Stimulated activated naive B cell treated with anti-CD40 and anti-IgM and Interleukin-4, amounts not matched to agents 10 μg/mL and 1 μg/mL and 100 μg/mL, for 72 hours (primary cell): ENCODE results near the gene NFE2L2.
"Not testable (repeated sequence)": the region's sequence is repeated elsewhere in the genome, so short reads cannot be mapped to it uniquely, and the experiment has no call there.

Source experiments
- ATAC-seq, 2 donors: fragments of 150-1000 bp; cut with Tn5 transposase; replicated peaks; 2 replicates each; pipeline ENCODE4 v1.10.0; 2021; ENCODE audit warnings: moderate library complexity in 1 of 2
- DNase-seq: peaks from one replicate; pipeline ENCODE4 v3.0.0; 2021
- H3K27ac Mint-ChIP-seq: one replicate; pipeline ENCODE4 v1.8.0; 2022; ENCODE audit warnings: mild to moderate bottlenecking, mixed read lengths
- H3K27me3 Mint-ChIP-seq, 2 donors: one replicate each; pipeline ENCODE4 v1.8.0; 2022; ENCODE audit warnings: mixed read lengths in 2 of 2
- H3K36me3 Mint-ChIP-seq, 2 donors: one replicate each; pipeline ENCODE4 v1.8.0; 2022; ENCODE audit warnings: mixed read lengths in 2 of 2, mild to moderate bottlenecking in 1 of 2
- H3K4me1 Mint-ChIP-seq, 2 donors: one replicate each; pipeline ENCODE4 v1.8.0; 2022; ENCODE audit warnings: mixed read lengths in 2 of 2, mild to moderate bottlenecking in 1 of 2
- H3K4me3 Mint-ChIP-seq, 2 donors: one replicate each; pipeline ENCODE4 v1.8.0; 2022; ENCODE audit warnings: mild to moderate bottlenecking in 2 of 2, mixed read lengths in 2 of 2, moderate library complexity in 1 of 2
- H3K9me3 Mint-ChIP-seq, 2 donors: one replicate each; pipeline ENCODE4 v1.8.0; 2022; ENCODE audit warnings: mixed read lengths in 2 of 2, mild to moderate bottlenecking in 1 of 2

NFE2L2 gene

GRCh38 chr2:177243073-177243472, 21.5 kb downstream of the NFE2L2 start:
- H3K4me1 Mint-ChIP-seq, result peaks cover 46 to 90% of the 10 kb centered on the region in 2 donors
- DNase-seq, result no peak
- no peaks in the 10 kb centered on the region for H3K9me3 Mint-ChIP-seq
- H3K27ac Mint-ChIP-seq, result peak overlapping the region; percentile 75
- H3K27me3 Mint-ChIP-seq, result no peaks in the 10 kb centered on the region
- H3K36me3 Mint-ChIP-seq, result peaks cover 11 to 45% of the 10 kb centered on the region in 2 donors
- ATAC-seq, result no peak
- no peak overlapping the region for H3K4me3 Mint-ChIP-seq

DNA sequence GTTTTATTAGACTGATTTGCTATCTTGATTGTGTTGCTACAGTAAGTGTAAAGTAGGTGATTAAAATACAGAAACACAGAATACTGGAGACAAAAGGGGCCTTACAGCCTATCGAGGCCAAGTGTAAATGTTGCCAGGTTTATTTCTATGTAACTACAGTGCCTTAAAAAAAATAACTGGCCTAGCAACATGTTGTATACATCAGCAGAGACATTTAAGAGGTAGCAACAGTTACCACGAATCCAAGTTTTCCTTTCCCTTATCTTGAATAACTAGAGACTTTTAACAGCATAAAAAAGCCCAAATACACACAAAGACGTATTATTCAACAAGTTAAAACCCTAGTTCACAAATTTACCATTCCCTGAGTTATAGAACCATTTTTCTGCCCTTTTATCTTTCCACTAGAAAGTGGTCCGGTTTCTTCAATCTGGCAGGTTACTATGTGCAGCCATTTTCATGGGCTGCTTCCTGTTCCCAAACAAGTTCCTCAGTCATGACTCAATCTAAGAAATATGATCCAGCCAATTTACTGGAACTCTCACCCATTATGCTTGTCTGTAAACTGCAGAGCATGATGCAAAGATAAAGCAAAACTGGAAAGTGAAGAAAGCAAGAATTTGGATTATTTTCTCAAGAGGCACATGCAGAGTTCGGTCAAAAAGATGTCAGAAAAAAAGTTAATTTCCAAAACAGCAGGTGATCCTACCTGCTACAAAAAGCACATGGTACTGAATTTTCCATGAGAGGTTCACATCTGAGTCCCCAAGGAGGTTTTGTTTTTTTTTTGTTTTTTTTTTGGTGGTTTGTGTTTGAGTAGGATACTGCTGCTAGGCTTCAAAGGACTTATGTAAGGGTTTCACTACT, 22.2 kb downstream of the NFE2L2 start:
- Mint-ChIP-seq H3K36me3 (peaks cover 11 to 45% of the 10 kb centered on the region in 2 donors), H3K27ac (peak overlapping the region; percentile 56), H3K27me3 (no peaks in the 10 kb centered on the region), H3K4me1 (peaks cover 48 to 89% of the 10 kb centered on the region in 2 donors), H3K4me3 (peak overlapping the region in 1 of 2 donors; percentile 25), H3K9me3 (no peaks in the 10 kb centered on the region)
- DNase-seq (no peak), ATAC-seq (no peak)

DNA sequence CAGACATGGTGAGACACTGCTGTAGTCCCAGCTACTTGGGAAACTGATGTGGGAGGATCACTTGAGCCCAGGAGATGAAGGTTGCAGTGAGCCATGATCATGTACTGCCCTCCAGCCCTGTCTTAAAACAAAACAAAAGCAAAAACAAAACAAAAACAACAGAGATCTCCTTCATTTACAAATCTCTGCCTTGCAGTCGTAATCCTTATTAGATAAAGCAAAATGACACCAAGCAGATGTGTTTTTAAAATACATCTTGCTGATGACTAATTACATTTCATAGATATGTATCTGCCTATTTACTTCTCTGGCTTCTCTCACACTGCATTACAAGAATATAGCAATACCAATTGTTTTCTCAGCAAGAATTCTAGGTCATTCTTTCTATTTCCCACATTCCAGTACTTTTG, 22.8 kb downstream of the NFE2L2 start:
- H3K4me1 Mint-ChIP-seq, result peaks cover 45 to 83% of the 10 kb centered on the region in 2 donors
- ATAC-seq (no peak), DNase-seq (no peak)
- H3K9me3 Mint-ChIP-seq, result no peaks in the 10 kb centered on the region
- H3K4me3 Mint-ChIP-seq, result no peak overlapping the region
- H3K27me3 Mint-ChIP-seq, result no peaks in the 10 kb centered on the region
- H3K27ac Mint-ChIP-seq, result peak overlapping the region; percentile 85
- peaks cover 11 to 45% of the 10 kb centered on the region in 2 donors for H3K36me3 Mint-ChIP-seq

DNA sequence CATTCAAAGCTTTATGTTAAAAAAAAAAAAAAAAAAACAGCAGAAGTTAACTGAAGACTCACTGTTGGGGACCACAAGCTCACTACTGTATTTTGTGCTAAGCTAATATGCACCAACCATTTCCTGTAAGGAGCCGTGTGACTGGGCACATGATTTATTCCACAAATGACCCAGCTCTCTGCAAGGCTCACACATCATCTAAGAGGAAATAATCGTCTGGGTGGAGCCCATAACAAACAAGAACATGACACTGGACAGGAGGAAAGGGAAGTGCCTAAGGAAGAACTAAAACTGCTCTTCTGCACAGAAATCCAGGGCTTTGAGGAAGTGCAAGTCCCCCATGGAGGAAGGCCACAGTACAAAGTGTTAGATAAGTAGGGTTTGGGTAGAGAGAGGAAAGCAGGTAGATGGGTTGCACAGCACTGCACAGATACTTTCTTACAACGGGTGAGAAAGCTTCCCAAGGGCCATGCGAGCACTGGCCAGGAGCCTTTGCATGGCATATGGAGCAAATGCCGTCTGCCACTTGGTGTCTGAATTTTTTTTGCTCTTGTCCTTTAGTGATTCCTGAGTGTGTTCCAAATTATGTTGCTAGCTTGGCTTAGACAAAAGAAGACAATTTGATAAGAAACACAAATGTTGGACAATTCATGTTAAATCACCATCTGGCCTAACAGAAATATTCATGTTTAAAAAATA, 24.4 kb downstream of the NFE2L2 start:
- Mint-ChIP-seq H3K9me3 (no peaks in the 10 kb centered on the region), H3K4me3 (peak overlapping the region; percentile 23 to 58), H3K27ac (peak overlapping the region; percentile 59), H3K36me3 (peaks cover 18 to 47% of the 10 kb centered on the region in 2 donors), H3K4me1 (peaks cover 41 to 78% of the 10 kb centered on the region in 2 donors), H3K27me3 (no peaks in the 10 kb centered on the region)
- DNase-seq, result peak; percentile 33
- ATAC-seq, result peak; percentile 93 to 95

DNA sequence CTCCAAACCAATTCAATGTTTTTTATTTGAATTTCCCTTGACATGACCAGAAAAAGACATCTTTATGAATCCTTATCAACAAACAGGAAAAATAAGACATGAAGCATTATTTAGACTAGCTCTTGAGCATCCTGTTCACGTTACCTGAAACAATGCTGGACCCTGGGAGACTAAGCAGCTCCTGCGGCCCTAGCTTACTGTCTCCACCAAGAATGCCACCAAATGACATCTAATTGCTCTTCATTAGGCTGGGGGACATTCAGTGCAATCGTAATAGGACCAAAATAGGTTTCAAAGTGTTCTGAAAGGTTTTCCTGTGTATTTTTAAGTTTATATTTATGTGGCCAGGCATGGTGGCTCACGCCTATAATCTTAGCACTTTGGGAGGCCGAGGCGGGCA, 25.5 kb downstream of the NFE2L2 start:
- Mint-ChIP-seq H3K4me1 (peaks cover 38 to 71% of the 10 kb centered on the region in 2 donors), H3K36me3 (peaks cover 21 to 47% of the 10 kb centered on the region in 2 donors), H3K27me3 (no peaks in the 10 kb centered on the region), H3K27ac (peak overlapping the region; percentile 3), H3K9me3 (no peaks in the 10 kb centered on the region), H3K4me3 (peak overlapping the region in 1 of 2 donors; percentile 30)
- no peak for ATAC-seq
- DNase-seq, result no peak

DNA sequence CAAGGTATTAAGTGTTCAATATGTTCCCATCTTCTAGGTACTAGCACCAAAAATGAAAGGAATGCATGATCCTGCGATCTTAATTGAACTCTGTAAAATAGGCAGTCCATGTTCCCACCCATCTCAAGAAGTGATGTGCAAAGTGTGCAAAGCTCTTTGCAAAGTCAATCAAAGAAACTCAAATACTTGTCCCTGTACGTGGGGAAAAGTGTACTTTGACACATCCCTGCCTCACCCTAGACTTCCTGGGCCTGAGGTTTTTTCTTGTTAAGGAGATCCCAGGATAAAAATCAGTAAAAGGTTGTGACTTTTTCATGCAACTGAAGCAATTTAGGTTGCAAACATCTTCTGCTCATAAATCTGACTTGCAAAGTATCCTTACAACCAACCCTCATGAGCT, 26.6 kb downstream of the NFE2L2 start:
- no peak for DNase-seq
- Mint-ChIP-seq H3K4me3 (no peak overlapping the region), H3K4me1 (peaks cover 34 to 63% of the 10 kb centered on the region in 2 donors), H3K36me3 (peaks cover 23 to 50% of the 10 kb centered on the region in 2 donors), H3K27me3 (no peaks in the 10 kb centered on the region), H3K9me3 (no peaks in the 10 kb centered on the region), H3K27ac (peak overlapping the region; percentile 37)
- no peak for ATAC-seq

GRCh38 chr2:177235855-177236437, 28.6 kb downstream of the NFE2L2 start:
- peaks cover 24 to 39% of the 10 kb centered on the region in 2 donors for H3K36me3 Mint-ChIP-seq

DNA sequence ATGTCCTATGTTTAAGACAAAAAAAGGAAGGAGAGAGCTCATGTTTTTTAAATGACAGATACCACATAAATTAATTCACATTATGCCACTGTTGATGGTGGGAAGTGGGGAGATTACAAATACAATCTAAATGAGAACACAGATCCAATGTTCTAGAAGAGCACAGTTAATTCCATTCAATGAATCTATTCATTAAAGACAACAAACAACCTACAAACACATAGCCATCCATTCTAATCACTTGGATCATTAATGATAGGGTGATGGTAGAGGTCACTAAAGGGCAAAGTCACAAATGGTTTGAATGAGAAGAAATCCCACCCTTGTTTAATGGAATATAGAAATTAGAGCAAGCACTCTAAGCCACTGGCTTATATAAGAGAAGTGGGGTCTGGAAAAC, 30.3 kb downstream of the NFE2L2 start:
- Mint-ChIP-seq H3K9me3 (no peaks in the 10 kb centered on the region), H3K27ac (peak overlapping the region; percentile 57), H3K4me3 (no peak overlapping the region), H3K36me3 (peaks cover 30 to 46% of the 10 kb centered on the region in 2 donors), H3K27me3 (no peaks in the 10 kb centered on the region), H3K4me1 (peaks cover 25 to 45% of the 10 kb centered on the region in 2 donors)
- ATAC-seq (no peak), DNase-seq (no peak)

More at GRCh38 chr2:177235855-177236437, 28.6 kb downstream of the NFE2L2 start:
- ATAC-seq (no peak), DNase-seq (no peak)
- H3K27ac Mint-ChIP-seq, result no peak overlapping the region
- no peaks in the 10 kb centered on the region for H3K27me3 Mint-ChIP-seq
- no peaks in the 10 kb centered on the region for H3K9me3 Mint-ChIP-seq
- no peak overlapping the region for H3K4me3 Mint-ChIP-seq
- H3K4me1 Mint-ChIP-seq, result peaks cover 19 to 48% of the 10 kb centered on the region in 2 donors

DNA sequence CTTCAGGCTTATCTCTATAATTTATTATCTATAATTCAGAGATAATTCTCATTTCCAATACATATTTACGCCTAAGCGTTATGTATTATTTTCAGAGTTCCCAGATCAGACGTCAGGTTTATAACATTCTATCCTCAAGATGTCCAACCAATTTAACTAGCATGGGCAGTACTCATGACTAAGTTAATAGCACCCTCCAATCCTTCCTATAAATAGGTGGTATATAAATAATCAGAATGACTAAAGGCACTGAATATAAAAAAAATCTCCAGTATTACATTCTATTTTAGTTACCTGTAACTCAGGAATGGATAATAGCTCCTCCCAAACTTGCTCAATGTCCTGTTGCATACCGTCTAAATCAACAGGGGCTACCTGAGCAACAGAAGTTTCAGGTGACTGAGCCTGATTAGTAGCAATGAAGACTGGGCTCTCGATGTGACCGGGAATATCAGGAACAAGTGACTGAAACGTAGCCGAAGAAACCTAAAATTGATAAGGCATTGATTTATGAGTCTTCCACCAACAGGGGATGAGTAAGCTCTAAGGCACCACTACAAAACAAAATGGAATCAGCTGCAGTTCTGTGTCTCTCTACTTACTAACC, 32.3 kb downstream of the NFE2L2 start:
- ATAC-seq (no peak), DNase-seq (no peak)
- H3K27ac Mint-ChIP-seq, result no peak overlapping the region
- H3K36me3 Mint-ChIP-seq, result peaks cover 40 to 55% of the 10 kb centered on the region in 2 donors
- H3K27me3 Mint-ChIP-seq, result no peaks in the 10 kb centered on the region
- H3K9me3 Mint-ChIP-seq, result no peaks in the 10 kb centered on the region
- peaks cover 27 to 36% of the 10 kb centered on the region in 2 donors for H3K4me1 Mint-ChIP-seq
- H3K4me3 Mint-ChIP-seq, result no peak overlapping the region

- ATAC-seq (no peak), DNase-seq (no peak)
- Mint-ChIP-seq H3K27ac (peak overlapping the region; percentile 54), H3K4me3 (no peak overlapping the region), H3K4me1 (peaks cover 27 to 36% of the 10 kb centered on the region in 2 donors), H3K9me3 (no peaks in the 10 kb centered on the region), H3K27me3 (no peaks in the 10 kb centered on the region), H3K36me3 (peaks cover 40 to 64% of the 10 kb centered on the region in 2 donors)
Measured at GRCh38 chr2:177231270-177231669, 33.3 kb downstream of the NFE2L2 start.

GRCh38 chr2:177229442-177230242, 34.9 kb downstream of the NFE2L2 start:
- Mint-ChIP-seq H3K27me3 (no peaks in the 10 kb centered on the region), H3K36me3 (peaks cover 33 to 62% of the 10 kb centered on the region in 2 donors), H3K4me1 (peaks cover 23 to 29% of the 10 kb centered on the region in 2 donors), H3K27ac (peak overlapping the region; percentile 70), H3K4me3 (peak overlapping the region in 1 of 2 donors; percentile 3), H3K9me3 (no peaks in the 10 kb centered on the region)
- DNase-seq (no peak), ATAC-seq (no peak)

DNA sequence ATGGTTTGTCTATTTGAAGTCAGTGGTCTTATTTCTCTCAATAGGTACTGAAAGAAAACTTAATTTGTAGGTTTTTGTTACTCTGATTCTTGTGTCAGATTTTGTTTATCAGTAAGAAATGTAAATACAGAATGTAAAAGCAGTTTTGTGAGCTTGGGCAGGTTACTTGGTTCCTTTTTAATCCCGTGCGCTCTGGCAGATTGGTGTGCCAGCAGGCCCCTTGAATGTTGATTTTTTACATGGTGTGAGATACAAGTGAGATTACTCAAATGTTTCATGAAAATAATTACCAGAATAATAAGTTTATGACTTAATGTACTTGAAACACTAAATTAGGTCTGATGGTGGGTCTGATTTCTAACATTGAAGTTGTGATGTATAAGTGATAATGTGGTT, 38.6 kb downstream of the NFE2L2 start:
- ATAC-seq (no peak), DNase-seq (no peak)
- Mint-ChIP-seq H3K27ac (no peak overlapping the region), H3K27me3 (no peaks in the 10 kb centered on the region), H3K9me3 (no peaks in the 10 kb centered on the region), H3K4me1 (peaks cover 22 to 29% of the 10 kb centered on the region in 2 donors), H3K4me3 (no peak overlapping the region), H3K36me3 (peaks cover 38 to 71% of the 10 kb centered on the region in 2 donors)

- not testable (repeated sequence) for DNase-seq, ATAC-seq, H3K9me3 Mint-ChIP-seq, H3K27me3 Mint-ChIP-seq, H3K4me3 Mint-ChIP-seq, H3K27ac Mint-ChIP-seq
- Mint-ChIP-seq H3K4me1 (peaks cover 8 to 11% of the 10 kb centered on the region in 2 donors), H3K36me3 (peaks cover 26 to 65% of the 10 kb centered on the region in 2 donors)
Measured at GRCh38 chr2:177223436-177223835, 41.1 kb downstream of the NFE2L2 start.
